SJSA1 (cell line): ENCODE measurements around the gene SLC16A9. TPM values are rescaled to one million over a fixed set of nuclear protein-coding genes. Genes with fewer than 3 reads are reported as not detected.

ENCODE experiments used
- DNase-seq, 2 experiments: peaks; one replicate each; pipeline ENCODE4 v3.0.0-alpha.2; 2015 to 2020; ENCODE audit warnings: low spot score in 2 of 2, low read depth in 1 of 2
- H3K27ac ChIP-seq: fragments of 250-450 bp; sonication (Bioruptor Pico); 2 replicates; pipeline ENCODE4 v1.5.1; 2020; ENCODE audit warnings: mild to moderate bottlenecking, moderate library complexity
- H3K27me3 ChIP-seq: fragments of 250-450 bp; sonication (Bioruptor Pico); replicated peaks from 2 replicates; pipeline ENCODE4 v1.5.1; 2020; ENCODE audit warnings: mild to moderate bottlenecking, moderate library complexity
- H3K36me3 ChIP-seq: fragments of 250-450 bp; sonication (Bioruptor Pico); 2 replicates; pipeline ENCODE4 v1.5.1; 2020; ENCODE audit warnings: mild to moderate bottlenecking
- H3K4me1 ChIP-seq: fragments of 250-450 bp; sonication (Bioruptor Pico); replicated peaks from 2 replicates; pipeline ENCODE4 v1.6.1; 2021; ENCODE audit warnings: mild to moderate bottlenecking
- H3K4me3 ChIP-seq: fragments of 250-450 bp; sonication (Bioruptor Pico); 2 replicates; pipeline ENCODE4 v1.5.1; 2020; ENCODE audit warnings: mild to moderate bottlenecking
- H3K9me3 ChIP-seq: fragments of 250-450 bp; sonication (Bioruptor Pico); replicated peaks from 2 replicates; pipeline ENCODE4 v1.5.1; 2020; ENCODE audit warnings: mild to moderate bottlenecking
- total RNA-seq: library from RNA; depleted of rRNA; stranded (reverse); fragments of >200 nt; shearing (Covaris generic); gene quantifications from 2 replicates; pipeline ENCODE4 v1.2.3, GENCODE V29; 2014

SLC16A9 gene
- total RNA-seq, 1 experiment from 2014 or later = 0.42 TPM

DNA sequence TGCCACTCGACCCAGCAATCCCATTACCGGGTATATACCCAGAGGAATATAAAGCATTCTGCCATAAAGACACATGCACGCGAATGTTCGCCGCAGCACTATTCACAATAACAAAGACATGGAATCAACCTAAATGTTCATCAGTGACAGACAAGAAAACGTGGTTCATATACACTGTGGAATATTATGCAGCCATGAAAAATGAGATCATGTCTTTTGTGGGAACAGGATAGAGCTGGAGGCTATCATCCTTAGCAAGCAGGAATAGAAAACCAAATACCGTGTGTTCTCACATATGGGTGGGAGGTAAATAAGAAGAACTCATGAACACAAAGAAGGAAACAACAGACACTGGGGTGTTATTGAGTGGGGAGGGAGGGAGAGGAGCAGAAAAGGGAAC lies 84.7 kb downstream of the SLC16A9 start:
- no peaks in the 10 kb centered on the region for H3K4me1 ChIP-seq

DNA sequence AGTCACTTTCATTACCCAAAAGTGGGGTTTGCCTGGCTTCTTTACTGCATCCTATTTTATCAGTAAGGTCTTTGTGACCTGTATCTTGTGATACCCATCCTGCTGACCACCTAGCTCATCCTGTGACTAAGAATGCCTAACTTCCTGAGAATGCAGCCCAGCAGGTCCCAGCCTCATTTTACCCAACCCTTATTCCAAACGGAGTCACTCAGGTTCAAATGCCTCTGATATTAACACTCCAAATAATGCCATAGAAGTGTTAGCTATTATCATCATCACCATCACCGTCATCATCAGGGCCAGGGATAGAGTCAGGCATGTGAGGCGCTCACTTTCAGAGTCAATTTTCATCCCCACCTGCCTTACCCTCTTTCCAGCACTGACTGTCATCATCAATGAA lies 85.5 kb downstream of the SLC16A9 start:
- DNase-seq = no peak
- Histone ChIP-seq H3K4me3 (no peak overlapping the region), H3K4me1 (no peaks in the 10 kb centered on the region), H3K9me3 (no peaks in the 10 kb centered on the region), H3K27me3 (no peaks in the 10 kb centered on the region), H3K36me3 (no peaks in the 10 kb centered on the region), H3K27ac (no peak overlapping the region)

More for the DNA sequence above, 84.7 kb downstream of the SLC16A9 start:
- Histone ChIP-seq H3K36me3 (no peaks in the 10 kb centered on the region), H3K27me3 (no peaks in the 10 kb centered on the region), H3K4me3 (no peak overlapping the region), H3K27ac (no peak overlapping the region), H3K9me3 (no peaks in the 10 kb centered on the region)
- DNase-seq = no peak

DNA sequence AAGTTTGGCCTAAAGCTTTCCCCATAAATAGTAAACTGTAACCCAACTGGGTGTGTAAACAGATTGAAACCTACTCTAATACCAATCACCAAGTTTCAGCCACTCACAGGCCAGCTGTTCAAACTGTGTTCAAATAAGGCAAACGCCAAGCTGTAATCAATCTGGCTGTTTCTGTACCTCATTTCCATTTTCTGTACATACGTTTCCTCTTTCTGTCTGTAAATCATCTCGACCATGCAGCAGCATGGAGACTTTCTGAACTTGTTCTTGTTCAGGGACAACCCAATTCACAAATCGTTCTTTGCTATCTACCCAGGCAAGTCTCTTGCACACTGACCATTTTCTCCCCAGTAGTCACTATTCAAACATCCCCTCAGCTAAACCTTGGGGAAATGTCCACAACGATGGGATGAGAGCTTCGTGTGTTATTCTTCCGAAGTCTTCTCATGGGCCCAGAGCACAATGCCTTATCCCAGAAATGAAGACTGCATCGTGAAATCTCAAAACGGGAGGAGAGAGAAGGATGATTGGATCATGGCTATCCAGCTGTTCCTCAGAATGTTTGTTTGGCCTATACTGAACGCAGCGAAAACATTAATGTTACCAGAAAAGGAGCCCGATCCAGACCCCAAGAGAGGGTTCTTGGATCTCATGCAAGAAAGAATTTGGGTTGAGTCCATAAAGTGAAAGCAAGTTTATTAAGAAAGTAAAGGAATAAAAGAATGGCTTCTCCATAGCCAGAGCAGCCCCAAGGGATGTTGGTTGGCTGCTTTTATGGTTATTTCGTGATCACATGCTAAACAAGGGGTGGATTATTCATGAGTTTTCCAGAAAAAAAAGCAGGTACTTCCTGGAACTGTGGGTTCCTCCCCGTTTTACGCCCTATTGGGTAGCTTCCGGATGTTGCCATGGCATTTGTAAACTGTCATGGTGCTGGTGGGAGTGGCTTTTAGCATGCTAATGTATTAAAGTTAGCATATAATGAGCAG lies 86.2 kb downstream of the SLC16A9 start:
- no peak overlapping the region for H3K4me3 ChIP-seq
- H3K27me3 ChIP-seq = no peaks in the 10 kb centered on the region
- no peak overlapping the region for H3K27ac ChIP-seq
- DNase-seq = no peak
- no peaks in the 10 kb centered on the region for H3K9me3 ChIP-seq
- no peaks in the 10 kb centered on the region for H3K4me1 ChIP-seq
- no peaks in the 10 kb centered on the region for H3K36me3 ChIP-seq

DNA sequence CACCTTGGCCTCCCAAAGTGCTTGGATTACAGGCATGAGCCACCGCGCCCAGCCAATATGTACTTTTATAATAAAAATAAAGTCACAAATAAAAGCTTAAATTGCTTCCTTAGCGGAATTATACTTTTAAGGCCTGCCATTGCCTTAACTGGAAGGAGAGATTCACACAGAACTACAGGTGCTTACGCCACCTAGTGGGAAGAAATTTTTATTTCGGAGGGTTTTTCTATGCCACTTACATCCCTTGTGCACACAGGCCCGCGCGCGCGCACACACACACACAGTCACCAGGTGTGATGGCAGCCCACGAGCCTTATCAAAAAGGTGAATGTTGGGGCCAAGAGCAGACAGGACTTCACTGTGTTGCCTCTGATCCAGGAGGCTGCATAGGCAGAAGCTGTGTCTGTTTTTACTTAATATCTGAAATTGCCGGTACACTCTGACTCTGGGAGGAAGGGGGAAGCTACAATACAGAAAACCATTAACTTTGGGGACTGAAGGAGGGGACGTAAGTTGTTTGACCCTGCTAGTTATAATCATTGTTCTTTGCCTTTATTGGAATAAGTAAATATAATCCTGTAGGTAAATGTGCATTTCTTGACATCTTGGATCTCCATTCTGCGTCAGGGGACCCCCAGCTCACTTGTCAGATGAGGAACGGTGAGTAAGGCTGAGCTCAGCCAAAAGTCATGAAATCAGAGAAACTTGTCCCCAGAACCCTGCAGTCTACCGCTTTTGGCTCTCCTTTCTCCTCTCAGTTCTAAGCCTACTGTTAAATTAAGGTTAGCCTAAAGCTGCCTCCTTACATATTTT lies 87.1 kb downstream of the SLC16A9 start:
- Histone ChIP-seq H3K9me3 (no peaks in the 10 kb centered on the region), H3K27me3 (no peaks in the 10 kb centered on the region), H3K27ac (no peak overlapping the region), H3K4me1 (no peaks in the 10 kb centered on the region), H3K36me3 (no peaks in the 10 kb centered on the region), H3K4me3 (no peak overlapping the region)
- peak in 1 of 2 experiments; percentile 13 for DNase-seq

DNA sequence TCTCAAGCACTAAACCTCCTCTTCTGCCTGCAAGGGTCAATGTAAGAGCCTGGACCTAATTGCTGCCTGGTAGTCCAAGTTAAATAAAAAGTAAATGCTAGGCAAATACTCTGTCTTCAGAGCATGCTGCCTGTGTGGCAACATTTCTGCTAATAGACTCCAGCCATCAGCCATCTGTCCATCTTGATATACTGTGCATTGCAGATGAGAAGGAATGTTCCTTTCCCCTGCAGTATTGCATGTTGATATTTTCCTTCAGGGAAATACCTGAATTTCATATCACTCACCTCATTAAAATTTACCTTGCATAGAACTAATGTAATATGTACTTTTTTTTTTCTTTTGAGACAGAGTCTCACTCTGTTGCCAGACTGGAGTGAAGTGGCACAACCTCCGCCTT lies 87.9 kb downstream of the SLC16A9 start:
- no peaks in the 10 kb centered on the region for H3K9me3 ChIP-seq
- H3K36me3 ChIP-seq = no peaks in the 10 kb centered on the region
- no peaks in the 10 kb centered on the region for H3K27me3 ChIP-seq
- no peak overlapping the region for H3K27ac ChIP-seq
- no peak overlapping the region for H3K4me3 ChIP-seq
- DNase-seq = no peak
- no peaks in the 10 kb centered on the region for H3K4me1 ChIP-seq

DNA sequence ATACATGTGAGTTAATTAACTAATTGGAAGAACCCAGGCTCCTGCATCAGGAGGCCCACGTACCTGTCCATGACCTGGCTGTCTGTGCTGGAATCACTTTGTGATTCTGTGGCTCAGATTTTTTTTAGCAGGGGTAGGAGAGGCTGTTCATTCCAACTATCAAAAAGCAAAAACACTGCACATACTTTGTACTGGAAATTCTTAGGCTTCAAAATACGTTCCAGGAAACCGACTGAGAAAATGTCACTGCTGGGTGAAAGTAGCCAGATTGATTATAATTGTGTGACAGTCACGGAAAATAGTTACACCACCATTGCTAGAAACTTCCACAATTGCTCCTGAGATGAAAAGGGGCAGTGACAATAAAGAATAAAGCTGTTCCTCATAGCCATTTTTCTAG lies 91.0 kb downstream of the SLC16A9 start:
- no peaks in the 10 kb centered on the region for H3K36me3 ChIP-seq
- H3K27ac ChIP-seq = no peak overlapping the region
- H3K9me3 ChIP-seq = no peaks in the 10 kb centered on the region
- DNase-seq = no peak
- no peak overlapping the region for H3K4me3 ChIP-seq
- H3K27me3 ChIP-seq = no peaks in the 10 kb centered on the region
- H3K4me1 ChIP-seq = no peaks in the 10 kb centered on the region

DNA sequence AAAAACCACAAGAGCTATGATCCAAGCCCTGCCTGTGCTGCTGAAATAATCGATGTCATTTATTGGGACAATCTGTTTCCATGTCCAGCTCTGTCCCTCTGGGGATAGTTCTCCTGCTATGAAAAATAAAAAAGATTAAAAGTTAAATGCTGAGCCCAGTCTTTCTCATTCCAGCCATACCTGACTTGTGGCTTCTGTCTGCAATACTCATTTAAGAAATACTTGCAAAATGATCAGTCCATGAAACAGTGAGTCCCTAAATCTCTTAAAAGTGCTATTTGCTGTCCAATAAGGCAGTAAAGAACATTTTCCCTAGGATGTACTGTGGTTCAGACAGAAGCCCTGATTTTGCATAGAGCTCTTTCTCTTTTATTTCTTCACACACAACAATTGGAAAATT lies 91.7 kb downstream of the SLC16A9 start:
- no peaks in the 10 kb centered on the region for H3K36me3 ChIP-seq
- H3K9me3 ChIP-seq = no peaks in the 10 kb centered on the region
- no peak overlapping the region for H3K4me3 ChIP-seq
- H3K4me1 ChIP-seq = no peaks in the 10 kb centered on the region
- no peaks in the 10 kb centered on the region for H3K27me3 ChIP-seq
- no peak overlapping the region for H3K27ac ChIP-seq
- DNase-seq = no peak

DNA sequence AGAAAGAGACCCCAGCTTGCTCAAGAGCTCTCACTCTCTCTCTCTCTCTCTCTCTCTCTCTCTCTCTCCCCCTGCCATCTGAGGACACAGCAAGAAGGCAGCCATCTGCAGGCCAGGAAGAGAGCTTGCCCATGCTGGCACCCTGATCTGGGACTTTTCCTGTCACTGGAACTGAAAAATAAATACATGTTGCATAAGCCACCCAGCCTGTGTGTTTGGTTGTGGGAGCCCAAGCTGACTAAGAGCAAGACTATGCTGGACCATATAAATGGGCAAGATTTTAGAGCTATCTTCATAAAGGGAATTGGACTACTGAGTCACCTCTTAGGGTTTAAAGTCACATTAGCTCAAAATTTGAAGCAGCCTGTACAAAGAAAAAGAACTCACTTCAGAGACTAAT lies 98.6 kb downstream of the SLC16A9 start:
- Histone ChIP-seq H3K4me3 (no peak overlapping the region), H3K36me3 (no peaks in the 10 kb centered on the region), H3K27me3 (no peaks in the 10 kb centered on the region), H3K9me3 (no peaks in the 10 kb centered on the region), H3K4me1 (no peaks in the 10 kb centered on the region), H3K27ac (no peak overlapping the region)
- no peak for DNase-seq

DNA sequence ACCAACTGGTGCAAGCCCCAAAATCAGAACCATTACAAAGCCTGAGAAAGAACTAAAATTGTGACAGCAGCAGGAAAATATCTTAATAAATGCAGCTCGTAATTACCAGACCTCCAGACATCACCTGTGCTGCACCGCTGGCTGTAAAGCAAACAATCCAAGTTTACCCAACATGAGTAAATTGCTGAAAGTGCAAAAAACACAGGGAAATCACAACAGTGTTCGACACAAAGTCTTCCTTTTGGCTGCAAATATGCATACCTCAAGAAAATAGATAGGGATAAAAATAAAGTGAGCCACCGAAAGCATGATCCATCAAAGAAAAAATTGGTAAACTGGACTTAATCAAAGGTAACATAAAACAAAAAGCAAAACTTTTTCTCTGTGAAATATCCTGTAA lies 101.7 kb downstream of the SLC16A9 start:
- no peaks in the 10 kb centered on the region for H3K4me1 ChIP-seq
- DNase-seq = no peak
- no peak overlapping the region for H3K27ac ChIP-seq
- H3K36me3 ChIP-seq = no peaks in the 10 kb centered on the region
- no peaks in the 10 kb centered on the region for H3K27me3 ChIP-seq
- no peak overlapping the region for H3K4me3 ChIP-seq
- H3K9me3 ChIP-seq = no peaks in the 10 kb centered on the region

DNA sequence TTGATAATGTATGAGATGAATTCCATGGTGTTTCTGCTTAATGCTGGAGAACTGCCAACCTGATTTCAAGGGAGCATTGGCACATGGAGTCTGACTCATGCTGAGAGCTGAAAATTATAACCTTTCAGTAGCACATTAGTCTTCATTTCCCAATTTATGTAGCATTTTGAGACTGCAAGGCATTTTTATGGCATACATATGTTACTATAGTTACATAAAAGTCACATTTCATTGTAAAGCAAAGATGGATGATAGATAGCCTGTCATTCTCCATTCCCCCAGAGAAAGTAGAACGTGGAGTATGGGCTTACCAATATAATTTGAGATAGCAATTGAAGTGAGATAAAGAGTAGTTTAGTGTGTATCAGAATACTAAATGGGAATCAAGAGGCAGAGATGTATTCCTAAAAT lies 103.1 kb downstream of the SLC16A9 start:
- Histone ChIP-seq H3K4me3 (no peak overlapping the region), H3K36me3 (no peaks in the 10 kb centered on the region), H3K4me1 (no peaks in the 10 kb centered on the region), H3K9me3 (no peaks in the 10 kb centered on the region), H3K27me3 (no peaks in the 10 kb centered on the region), H3K27ac (no peak overlapping the region)
- no peak for DNase-seq

DNA sequence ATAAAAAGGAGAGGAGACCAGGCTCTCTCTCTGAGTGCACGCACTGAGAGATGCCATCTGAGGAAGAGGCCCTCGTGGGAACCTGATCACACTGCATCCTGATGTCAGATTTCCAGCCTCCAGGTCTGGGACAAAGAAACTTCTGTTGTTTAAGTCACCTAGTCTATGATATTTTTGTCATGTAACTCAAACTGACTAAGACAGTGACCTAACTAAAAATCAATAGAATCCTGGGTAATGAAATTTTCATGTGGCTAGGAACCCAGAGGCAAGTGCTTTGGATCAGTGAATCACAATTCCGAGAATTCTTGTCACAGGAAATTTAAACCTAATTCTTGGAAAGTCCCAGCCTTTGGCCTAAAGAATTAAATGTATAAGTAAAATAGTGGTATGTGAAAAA lies 107.7 kb downstream of the SLC16A9 start:
- no peak overlapping the region for H3K27ac ChIP-seq
- H3K36me3 ChIP-seq = no peaks in the 10 kb centered on the region
- H3K4me3 ChIP-seq = no peak overlapping the region
- H3K4me1 ChIP-seq = no peaks in the 10 kb centered on the region
- no peaks in the 10 kb centered on the region for H3K27me3 ChIP-seq
- no peak for DNase-seq
- H3K9me3 ChIP-seq = no peaks in the 10 kb centered on the region
